ENCODE measurements around the gene RMND5B.

- TF ChIP-seq SMC3 (conservative IDR thresholded peaks at IDR 0.05; ENCODE audit: poor library complexity) (no peak), RAD21 (conservative IDR thresholded peaks at IDR 0.05) (no peak), CTCF (IDR thresholded peaks at IDR 0.05; ENCODE audit: poor library complexity, severe bottlenecking) (no peak)
Measured at GRCh38 chr5:178147406-178147805, 16.6 kb downstream of the RMND5B start.

All from neural cell (in vitro differentiated cells).